UCSD-AML1 (cell line): ENCODE data around the gene SPAG6.
"Not testable (repeated sequence)": the region's sequence is repeated elsewhere in the genome, so short reads cannot be mapped to it uniquely, and the experiment has no call there.

Experiments used
- DNase-seq: peaks from one replicate; lab custom pipeline; 2025; ENCODE audit not compliant: unreplicated experiment; lab: John Stamatoyannopoulos, UW

The SPAG6 gene

DNA sequence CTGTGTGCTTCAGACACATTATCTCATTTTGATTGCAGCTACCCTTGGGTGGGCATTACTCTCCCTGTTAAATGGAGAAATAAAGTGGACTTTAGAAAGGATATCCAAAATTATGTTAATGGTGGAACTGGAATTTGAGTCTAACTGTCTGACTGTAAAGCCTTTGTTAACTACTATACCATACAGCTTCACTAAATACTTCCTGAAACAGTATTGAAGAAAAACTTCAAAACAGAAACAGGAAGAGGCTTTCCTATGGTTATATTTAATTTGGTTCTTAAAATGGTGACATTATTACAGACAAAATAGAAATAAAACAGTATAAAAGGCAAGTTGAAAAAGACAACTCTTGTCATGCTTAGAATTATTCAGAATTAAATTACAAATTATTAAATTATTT lies 25.0 kb downstream of the SPAG6 start:
- DNase-seq, result no peak

DNA sequence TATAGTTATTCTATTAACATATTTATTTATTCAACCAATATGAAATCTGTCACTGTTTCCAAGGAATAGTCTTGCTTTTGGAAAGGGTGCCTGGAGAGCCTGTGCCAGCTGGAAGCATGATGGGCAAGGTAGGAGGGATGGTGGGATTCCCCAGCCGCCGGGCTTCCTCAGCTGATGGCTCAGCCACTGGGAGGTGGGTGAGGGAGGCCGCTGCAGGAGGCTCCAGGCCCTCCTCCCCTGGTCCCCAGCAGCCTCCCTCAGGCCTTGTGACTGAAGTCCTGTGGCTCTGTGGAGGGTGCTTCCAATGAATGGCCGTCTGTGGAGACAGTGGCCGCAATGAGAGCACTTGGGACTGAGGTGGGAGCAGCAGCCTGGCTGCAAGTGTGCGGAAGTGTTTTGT lies 27.0 kb downstream of the SPAG6 start:
- no peak for DNase-seq

DNA sequence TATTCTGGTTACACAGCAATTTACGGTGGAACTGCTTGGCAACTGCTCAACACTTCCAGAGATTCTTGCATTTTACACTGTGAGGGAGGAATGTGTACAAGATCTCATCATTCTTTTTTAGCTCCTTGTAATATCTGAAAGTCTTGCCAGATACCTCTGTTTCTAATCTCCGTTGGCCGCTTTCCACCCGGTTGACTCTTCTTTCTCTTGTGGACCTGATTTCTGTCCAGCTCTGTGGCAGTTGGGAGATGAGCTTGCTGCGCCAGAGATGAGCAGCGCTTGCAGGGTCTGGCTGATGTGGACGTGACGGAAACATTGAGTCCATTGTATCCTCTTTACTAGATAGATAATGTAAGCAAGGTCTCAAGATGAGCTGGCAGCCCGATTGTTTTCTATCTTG lies 27.6 kb downstream of the SPAG6 start:
- DNase-seq, result no peak

DNA sequence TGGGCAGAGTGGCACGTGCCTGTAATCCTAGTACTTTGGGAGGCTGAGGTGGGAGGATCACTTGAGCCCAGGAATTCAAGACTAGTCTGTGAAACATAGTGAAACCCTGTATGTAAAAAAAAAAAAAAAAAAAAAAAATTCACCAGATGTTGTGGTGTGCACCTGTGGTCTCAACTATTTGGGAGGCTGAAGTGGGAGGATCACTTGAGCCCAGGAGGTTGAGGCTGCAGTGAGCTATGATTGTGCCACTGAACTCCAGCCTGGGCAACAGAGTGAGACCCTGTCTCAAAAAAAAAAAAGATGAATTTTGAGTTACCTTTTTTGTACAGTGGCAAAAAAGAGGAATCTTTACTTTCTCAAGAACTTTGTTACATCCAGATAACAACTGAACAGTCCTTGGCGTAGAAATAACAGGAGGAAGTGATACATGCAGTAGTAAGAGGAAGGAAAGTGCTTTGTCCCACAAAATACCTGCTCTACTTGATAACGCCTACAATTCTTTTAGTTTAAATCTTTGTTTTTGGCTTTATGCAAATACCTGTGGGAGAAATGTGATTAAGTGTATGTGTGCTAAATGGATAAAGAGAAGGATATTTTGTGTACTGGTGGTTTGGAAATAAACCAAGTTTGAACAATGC lies 29.3 kb downstream of the SPAG6 start:
- no peak for DNase-seq

DNA sequence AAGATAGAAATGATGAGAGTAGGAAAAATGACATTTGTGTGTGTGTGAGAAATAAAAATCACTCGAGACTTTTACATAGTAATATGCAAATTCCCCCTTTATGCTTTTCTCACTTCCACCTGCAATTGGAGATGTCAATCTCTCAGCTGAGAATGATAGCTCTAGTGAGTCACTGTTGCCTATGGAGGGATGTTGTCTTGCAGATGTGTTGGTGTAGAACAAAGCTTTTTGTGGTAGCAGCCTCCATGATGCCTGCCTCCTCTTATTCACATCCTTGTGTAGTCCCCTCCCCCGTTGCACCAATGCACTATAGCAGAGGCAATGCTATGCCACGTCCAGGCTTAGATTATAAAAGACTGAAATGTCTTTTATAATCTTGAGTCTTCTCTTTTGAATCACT lies 33.8 kb downstream of the SPAG6 start:
- no peak for DNase-seq

DNA sequence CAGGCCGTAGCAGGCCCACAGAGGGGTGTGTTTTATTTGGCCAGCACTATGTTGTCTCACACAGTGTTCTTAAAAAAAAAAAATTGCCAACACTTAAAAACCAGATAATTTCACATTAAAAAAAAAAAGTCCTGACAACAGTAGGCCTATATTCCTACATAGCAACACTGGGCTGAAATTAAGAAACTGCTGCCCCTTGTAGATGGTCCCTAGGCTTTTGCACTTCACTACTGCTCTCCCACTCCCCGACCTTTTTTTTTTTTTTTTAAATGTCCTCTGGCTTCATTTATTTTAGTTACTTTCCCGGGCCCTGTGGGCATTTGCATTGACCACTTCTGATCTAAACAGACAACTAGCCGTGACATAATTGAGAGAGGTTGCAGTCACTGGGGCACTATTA lies 36.0 kb downstream of the SPAG6 start:
- DNase-seq, result no peak

DNA sequence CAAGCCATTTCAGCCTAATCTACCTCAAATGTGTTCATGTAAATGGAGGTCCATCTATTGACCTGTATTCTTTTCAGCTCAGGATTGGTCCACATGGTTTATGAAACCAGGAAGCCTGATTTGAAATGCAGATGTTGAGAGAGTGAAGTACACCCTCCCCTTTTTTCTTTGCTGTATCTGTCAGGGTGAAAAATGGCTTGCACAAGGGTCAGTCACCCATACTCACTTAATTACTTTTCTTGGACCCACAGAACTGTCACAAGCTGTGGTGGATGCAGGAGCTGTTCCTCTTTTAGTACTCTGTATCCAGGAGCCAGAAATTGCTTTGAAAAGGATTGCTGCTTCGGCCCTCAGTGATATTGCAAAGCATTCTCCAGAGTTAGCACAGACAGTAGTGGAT lies 41.2 kb downstream of the SPAG6 start:
- no peak for DNase-seq

DNA sequence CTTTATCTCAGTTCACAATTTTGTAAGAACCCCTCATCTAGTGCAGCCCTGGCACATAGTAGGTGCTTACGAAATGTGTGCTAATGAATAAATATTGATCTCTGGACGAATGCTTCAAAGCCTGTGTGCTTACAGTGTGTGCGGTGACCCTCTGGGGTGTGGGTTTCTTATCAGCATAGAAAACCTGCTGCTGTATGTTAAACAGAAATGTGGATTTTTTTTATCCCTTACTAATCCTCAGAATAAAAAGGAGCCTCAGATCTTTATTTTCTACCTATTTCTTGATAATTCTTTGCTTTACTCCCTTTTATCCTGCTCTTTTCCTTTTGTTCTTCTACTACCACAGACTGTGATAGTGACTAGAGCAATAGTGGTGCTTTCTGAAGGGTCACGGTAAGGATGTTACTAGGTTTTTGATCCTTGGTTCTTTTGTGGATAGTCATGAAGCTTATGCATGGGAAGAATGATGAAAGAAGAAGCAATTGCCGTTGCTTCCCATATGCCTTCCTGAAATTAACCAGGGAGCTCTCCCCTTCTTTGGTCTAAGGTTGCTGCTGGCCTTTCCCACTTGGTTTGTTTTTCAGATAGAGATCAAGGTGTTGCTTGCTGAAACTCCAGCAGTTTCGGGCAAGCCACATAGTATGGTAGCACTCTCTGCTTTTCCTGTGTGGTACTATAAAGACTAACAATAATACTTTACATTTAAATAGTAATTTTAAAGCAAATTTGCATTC lies 44.7 kb downstream of the SPAG6 start:
- DNase-seq, result no peak

DNA sequence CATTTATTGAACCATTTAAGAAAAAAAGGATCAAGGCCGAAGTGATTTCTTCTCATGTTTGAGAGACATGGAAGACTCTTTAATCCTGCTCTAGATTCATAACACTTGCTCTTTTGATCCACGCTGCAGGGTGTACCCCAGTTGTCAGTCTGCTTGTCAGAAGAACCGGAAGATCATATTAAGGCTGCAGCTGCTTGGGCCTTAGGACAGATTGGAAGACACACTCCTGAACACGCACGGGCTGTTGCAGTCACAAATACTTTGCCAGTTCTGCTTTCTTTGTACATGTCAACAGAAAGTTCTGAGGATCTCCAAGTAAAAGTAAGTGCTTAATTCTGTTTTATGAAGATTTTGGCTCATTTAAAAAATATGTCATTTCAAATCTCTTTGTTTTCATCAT lies 46.3 kb downstream of the SPAG6 start:
- no peak for DNase-seq

DNA sequence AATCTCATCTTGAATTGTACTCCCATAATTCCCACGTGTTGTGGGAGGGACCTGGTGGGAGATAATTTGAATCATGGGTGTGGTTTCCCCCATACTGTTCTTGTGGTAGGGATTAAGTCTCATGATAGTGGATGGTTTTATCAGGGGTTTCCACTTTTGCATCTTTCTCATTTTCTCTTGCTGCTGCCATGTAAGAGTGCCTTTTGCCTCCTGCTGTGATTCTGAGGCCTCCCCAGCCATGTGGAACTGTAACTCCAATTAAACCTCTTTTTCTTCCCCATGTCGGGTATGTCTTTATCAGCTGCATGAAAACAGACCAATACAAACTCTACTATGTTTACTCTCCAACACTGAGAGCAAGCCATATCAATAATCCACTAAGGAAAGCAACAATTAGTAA lies 50.9 kb downstream of the SPAG6 start:
- DNase-seq, result not testable (repeated sequence)

DNA sequence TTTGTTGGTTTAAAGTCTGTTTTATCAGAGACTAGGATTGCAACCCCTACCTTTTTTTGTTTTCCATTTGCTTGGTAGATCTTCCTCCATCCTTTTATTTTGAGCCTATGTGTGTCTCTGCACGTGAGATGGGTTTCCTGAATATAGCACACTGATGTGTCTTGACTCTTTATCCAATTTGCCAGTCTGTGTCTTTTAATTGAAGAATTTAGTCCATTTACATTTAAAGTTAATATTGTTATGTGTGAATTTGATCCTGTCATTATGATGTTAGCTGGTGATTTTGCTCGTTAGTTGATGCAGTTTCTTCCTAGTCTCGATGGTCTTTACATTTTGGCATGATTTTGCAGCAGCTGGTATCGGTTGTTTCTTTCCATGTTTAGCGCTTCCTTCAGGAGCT lies 61.6 kb downstream of the SPAG6 start:
- DNase-seq, result not testable (repeated sequence)

DNA sequence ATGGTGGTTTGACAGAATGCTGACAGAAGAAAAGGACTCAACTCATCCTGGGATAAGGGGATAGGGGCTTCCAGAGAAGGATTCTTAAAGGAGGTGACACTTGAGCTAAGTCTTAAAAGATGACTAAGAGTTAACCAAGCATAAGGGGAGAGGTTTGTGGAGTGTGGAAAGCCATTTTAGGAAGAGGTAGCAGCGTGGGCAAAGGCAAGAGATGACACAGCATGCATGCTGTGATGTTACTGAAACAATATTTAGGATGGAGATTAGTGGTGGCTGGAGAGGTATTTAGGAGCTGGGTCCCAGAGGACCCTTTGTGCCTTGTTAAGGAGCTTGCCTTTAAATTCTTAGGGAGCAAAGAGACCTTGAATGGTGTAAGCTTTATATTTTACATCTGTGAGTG lies 65.1 kb downstream of the SPAG6 start:
- no peak for DNase-seq

DNA sequence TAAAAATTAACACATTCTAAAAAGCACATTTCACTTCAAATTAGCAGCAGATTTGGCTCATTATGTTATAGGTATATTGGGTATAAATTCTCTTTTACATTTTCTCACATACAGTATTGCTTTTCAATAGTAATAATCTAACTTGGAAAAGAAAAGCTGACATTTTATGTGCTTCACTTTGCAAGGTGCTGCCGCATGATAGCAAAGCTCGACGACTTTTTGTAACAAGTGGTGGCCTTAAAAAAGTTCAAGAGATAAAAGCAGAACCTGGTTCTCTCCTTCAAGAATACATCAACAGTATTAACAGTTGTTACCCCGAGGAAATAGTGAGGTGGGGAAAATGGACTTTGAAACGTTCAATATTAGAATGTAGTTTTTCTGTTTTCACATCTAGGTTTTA lies 65.5 kb downstream of the SPAG6 start:
- no peak for DNase-seq

DNA sequence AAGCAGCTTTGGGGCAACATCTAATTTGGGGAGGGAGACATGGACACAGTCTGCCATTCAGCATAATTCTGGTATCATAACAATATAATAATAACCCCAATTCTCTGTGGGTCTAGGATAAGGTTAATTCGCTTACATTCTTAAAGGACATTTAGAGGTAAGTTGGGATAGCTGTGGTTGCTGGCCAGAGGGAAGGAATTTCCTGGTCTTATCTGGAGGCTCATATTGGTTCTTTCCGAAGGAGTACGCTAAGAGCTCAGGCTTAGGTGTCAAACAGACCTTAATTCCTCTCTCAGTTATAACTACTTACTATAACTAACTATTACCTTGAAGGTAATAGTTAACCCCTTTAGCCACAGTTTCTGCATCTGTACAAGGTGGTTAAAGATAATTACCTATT lies 68.8 kb downstream of the SPAG6 start:
- no peak for DNase-seq

DNA sequence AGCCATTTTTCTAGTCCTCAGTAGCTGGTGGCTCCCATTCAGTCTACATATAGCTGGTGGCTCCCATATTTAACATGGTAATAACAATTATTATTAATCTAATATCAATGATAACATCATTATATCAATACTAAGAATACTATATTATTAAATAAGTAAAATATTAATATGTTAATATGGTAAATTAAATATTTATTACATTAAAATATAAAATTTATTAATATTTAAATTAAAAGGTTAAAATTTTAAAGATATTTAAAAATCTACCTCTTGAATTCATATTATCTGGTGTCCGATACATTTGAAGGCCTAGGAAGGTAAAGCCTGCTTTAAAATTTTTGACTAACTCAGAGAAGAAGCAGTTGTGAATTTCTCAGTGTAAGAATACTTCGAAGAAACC lies 69.8 kb downstream of the SPAG6 start:
- no peak for DNase-seq

DNA sequence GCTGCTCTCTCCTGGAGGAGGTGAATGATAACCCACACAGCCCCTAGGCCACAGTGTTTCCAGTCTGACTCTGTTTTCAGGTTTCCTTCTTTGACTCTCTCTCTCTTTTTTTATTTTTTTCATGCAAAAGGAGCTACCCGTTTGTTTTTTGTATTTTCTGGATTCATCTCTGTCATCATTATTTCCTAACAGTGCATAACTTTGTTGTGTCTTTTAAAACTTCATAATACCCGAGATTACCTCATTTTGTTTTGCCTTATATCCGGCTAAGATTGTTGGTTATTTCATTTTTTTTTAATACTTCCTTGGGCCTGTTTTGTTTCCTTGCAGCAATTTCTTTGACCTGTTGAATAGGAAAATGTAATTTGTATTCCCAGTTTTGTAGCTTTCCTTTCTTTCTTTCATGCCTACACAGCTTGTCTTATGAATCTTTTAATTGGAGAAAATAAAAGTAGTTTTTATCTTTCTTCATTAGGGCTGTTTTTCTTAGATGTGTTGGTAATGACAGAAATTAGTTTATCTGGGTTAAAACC lies 72.5 kb downstream of the SPAG6 start:
- DNase-seq, result no peak

DNA sequence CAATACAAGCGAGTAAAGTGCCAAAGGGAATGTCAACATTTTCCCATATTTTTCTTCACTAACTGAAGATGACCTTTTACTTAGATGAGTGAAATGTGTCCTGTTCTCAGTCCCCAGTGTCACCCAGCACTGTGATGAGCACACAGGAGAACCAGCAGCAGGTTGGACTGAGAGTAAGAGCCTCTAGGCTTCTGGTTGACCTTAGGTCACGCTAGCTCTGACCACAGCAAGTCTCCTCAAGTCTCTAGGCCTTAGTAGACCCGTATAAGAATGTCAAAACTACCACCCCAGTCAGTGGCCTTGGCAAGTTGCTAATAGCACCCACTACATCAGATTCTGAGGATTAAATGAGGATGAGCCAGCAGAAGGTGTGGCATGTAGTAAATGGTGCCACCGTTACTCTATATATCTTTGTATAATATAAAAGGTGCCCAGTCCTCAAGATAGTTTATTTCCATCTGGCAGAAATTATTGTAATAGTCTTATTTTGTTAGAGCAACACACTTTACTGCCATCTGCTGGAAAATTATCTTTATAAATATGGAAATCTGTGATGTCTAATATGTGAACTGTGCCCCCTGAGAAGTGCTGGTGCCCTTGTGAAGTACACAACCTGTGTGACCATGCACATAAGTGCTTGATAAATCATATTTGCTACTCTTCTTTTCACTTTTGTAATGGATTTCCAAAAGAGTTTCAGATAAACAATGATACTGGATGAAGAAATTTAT lies 75.7 kb downstream of the SPAG6 start:
- no peak for DNase-seq

DNA sequence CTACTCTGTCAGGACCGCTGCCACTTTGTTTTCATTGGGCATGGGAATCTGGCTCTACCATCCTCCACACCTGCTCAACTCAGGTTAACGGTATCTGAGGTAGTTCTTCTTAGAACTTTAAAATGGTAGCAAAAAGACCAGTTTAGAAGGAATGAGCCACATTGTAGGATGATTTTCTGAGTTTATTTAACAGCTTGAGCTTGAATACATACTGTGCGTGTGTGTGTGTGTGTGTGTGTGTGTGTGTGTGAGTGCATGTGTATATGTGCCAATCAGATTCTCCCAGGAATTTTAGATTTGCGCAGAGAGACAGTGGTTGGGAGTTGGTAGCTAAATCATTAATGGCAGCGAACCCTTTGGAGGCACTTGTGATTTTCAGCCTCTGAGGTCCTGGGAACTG lies 81.4 kb downstream of the SPAG6 start:
- DNase-seq, result no peak

DNA sequence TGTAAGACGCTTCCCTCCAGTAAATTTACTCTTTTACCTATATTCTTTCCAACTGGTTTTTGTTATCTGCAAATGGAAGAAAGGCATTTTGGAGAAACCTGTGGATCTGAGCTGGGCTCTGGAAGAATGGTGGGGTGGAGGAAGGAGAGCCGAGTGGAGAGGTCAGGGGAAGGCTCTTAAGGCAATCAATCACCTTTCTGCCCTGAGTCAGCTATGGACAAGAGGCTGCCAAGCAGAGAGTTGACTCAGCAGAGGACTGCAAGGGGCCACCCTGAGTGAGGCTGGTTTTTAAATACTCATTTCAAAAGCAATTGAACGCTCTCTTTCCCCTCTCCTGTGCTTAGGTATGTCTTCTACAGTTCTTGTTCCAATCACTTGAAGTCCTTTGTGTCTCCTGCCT lies 81.8 kb downstream of the SPAG6 start:
- DNase-seq, result no peak

DNA sequence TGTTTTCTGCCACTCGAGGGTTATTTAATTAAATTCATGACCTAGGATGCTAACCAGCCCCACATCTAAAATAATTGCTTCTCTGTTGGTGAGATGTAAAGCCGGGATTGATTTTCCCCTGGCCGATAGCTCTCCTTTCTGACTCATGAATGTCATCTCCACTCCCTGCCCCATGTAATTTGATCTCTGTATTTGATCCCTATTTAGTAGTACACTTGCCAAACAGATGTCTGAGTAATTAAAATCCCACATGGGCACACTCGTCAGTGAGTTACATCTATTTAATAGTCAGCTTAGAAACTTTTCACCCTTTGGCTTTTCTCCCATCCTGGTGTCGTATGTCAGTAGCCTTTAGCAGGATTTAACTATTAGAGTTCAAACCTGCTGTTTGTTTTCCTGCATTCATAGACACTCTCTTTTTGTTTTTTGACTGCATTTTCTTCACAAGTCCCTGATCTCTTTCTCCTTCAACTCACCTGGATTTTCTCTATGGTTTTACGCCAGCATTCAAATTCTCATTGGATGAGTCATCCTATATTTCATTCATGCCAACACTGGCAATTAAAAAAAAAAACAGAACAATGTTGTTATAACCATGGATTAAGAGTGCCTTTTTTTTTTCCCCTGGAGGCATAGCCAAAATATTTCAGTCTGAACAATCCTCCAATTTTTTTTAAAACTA lies 82.7 kb downstream of the SPAG6 start:
- no peak for DNase-seq

DNA sequence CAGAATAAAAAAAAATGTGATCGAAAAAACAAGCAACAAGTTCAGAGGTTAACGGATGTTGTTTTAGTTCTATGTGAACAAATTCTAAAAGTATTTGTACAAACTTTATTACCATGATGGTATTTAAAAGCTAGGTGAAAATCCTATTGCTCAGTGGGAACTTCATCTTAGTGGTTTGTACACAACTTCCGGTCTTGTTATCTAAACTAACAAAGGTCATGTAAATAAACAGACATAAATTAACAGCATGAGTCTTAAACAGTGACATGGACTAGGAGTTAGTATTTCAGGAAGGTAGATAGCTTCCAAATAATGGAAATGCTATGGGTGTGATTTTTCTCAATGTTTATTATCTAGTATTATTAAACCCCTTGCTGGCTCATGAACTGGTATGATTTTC lies 83.8 kb downstream of the SPAG6 start:
- no peak for DNase-seq
